SJCRH30 (cell line): Measurements from ENCODE around the gene CHD6. TPM values are rescaled to one million over a fixed set of nuclear protein-coding genes. Genes with fewer than 3 reads are reported as not detected.

Source experiments
- DNase-seq, 2 experiments: peaks; one replicate each; pipeline ENCODE4 v3.0.0-alpha.2; 2015 to 2020
- H3K27ac ChIP-seq: fragments of 250-450 bp; sonication (Bioruptor Pico); 2 replicates; pipeline ENCODE4 v1.5.1; 2020; ENCODE audit warnings: mild to moderate bottlenecking, moderate library complexity
- H3K27me3 ChIP-seq: fragments of 250-450 bp; sonication (Bioruptor Pico); 2 replicates; pipeline ENCODE4 v1.5.1; 2020; ENCODE audit warnings: mild to moderate bottlenecking, moderate library complexity
- H3K36me3 ChIP-seq: fragments of 250-450 bp; sonication (Bioruptor Pico); 2 replicates; pipeline ENCODE4 v1.5.1; 2020; ENCODE audit warnings: mild to moderate bottlenecking, moderate library complexity
- H3K4me1 ChIP-seq: fragments of 250-450 bp; sonication (Bioruptor Pico); 2 replicates; pipeline ENCODE4 v1.5.1; 2020; ENCODE audit warnings: mild to moderate bottlenecking, moderate library complexity
- H3K4me3 ChIP-seq: fragments of 250-450 bp; sonication (Bioruptor Pico); 2 replicates; pipeline ENCODE4 v1.5.1; 2020; ENCODE audit warnings: mild to moderate bottlenecking, moderate library complexity
- H3K9me3 ChIP-seq: fragments of 250-450 bp; sonication (Bioruptor Pico); replicated peaks from 2 replicates; pipeline ENCODE4 v1.5.1; 2020; ENCODE audit warnings: mild to moderate bottlenecking, moderate library complexity
- total RNA-seq: library from RNA; depleted of rRNA; stranded (reverse); fragments of >200 nt; shearing (Covaris generic); gene quantifications from 2 replicates; pipeline ENCODE4 v1.2.3, GENCODE V29; 2014

Gene CHD6
- total RNA-seq, 1 experiment from 2014 or later, result 75.4 TPM

GRCh38 chr20:41534170-41534569 lies 84.0 kb downstream of the CHD6 start:
- no peak for DNase-seq

GRCh38 chr20:41533537-41534136 lies 84.5 kb downstream of the CHD6 start:
- Histone ChIP-seq H3K27ac (no peak overlapping the region), H3K27me3 (no peaks in the 10 kb centered on the region), H3K9me3 (peaks cover 16% of the 10 kb centered on the region), H3K4me3 (no peak overlapping the region), H3K36me3 (peaks cover 25% of the 10 kb centered on the region), H3K4me1 (0 out of 2 replicates have a peak, but pooled peaks cover 5% of the 10 kb centered on the region)
- no peak for DNase-seq

More at GRCh38 chr20:41534170-41534569, 84.0 kb downstream of the CHD6 start:
- no peak overlapping the region for H3K27ac ChIP-seq
- H3K4me3 ChIP-seq, result no peak overlapping the region
- H3K9me3 ChIP-seq, result peaks cover 16% of the 10 kb centered on the region
- H3K36me3 ChIP-seq, result peaks cover 30% of the 10 kb centered on the region
- H3K4me1 ChIP-seq, result 0 out of 2 replicates have a peak, but pooled peaks cover 5% of the 10 kb centered on the region
- H3K27me3 ChIP-seq, result no peaks in the 10 kb centered on the region

DNA sequence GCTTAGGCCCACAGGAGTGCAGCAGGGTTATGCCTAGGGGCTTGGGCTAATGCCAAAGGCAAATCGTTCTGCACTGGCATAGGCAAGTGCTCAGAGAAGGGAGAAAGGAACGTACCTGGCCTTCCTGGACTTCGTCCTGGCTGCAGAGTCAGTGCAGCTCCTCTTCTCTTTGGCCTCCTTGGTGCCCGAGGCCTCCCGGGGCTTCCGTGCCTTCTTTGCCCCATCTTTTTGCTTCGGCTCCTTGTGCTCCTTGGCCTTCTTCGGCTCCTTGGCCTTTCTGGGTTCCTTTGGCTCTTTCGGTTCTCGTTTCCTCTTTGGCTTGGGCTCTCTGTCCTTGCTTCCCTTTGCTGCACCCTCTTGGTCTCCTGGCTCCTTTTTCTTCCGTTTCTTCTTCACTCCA lies 85.2 kb downstream of the CHD6 start:
- Histone ChIP-seq H3K4me1 (0 out of 2 replicates have a peak, but pooled peaks cover 5% of the 10 kb centered on the region), H3K4me3 (no peak overlapping the region), H3K36me3 (peaks cover 32% of the 10 kb centered on the region), H3K27ac (no peak overlapping the region), H3K27me3 (no peaks in the 10 kb centered on the region), H3K9me3 (peaks cover 9% of the 10 kb centered on the region)
- DNase-seq, result no peak

DNA sequence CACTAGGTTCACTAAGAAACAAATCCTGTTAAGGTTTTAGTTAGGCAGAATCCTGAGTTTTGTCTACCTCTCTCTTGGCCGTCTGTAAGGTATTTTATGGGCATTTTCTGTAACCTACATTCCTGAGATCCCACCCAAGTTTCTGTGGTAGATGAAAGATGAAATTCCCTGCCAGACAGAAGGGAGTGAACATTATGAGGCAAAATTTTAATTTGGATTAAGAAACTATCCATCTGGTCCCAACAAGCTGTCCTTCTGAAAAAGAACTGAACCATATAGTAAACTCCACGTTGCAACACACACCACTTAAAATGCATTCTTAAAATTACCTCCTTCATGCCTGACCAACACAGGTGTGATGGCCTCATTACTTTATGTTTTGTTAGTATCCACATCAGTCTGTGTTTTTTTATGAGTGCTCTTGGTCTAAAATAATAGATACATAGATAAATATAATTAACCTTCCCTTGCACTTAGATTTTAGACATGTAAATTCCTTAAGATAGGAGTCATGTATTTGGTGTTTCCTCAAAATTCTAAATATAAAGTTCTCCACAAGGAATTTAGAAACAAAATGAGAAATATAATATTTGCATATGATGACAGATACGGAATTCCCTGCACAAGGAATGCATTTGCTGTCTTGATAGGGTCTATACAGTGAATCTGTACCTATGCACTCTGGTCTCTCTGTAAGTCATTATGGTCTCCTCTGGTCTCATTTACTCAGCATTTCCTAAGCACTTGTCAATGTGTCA lies 86.5 kb downstream of the CHD6 start:
- no peaks in the 10 kb centered on the region for H3K9me3 ChIP-seq
- H3K4me3 ChIP-seq, result no peak overlapping the region
- peaks cover 25% of the 10 kb centered on the region for H3K36me3 ChIP-seq
- DNase-seq, result no peak
- H3K4me1 ChIP-seq, result 0 out of 2 replicates have a peak, but pooled peaks cover 5% of the 10 kb centered on the region
- no peak overlapping the region for H3K27ac ChIP-seq
- H3K27me3 ChIP-seq, result no peaks in the 10 kb centered on the region

DNA sequence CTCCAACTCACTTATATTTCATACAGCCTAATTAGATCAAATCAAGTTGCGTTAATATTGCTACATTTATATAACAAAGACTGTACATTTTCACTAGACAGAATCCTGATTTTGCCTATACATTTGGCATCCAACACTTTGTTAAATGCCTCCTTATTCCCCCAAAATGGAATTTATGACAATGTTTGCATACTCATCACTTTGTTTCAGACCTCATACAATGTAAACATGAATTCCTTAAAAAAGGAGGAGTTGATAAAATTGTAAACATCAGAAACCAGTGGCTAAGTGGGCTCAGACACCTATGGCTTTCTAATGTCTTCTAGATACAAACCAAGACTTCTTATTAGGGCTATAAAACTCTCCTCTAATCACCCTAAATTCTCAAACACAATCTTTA lies 87.3 kb downstream of the CHD6 start:
- no peak for DNase-seq
- no peak overlapping the region for H3K27ac ChIP-seq
- H3K27me3 ChIP-seq, result no peaks in the 10 kb centered on the region
- no peaks in the 10 kb centered on the region for H3K9me3 ChIP-seq
- peaks cover 30% of the 10 kb centered on the region for H3K36me3 ChIP-seq
- 0 out of 2 replicates have a peak, but pooled peaks cover 5% of the 10 kb centered on the region for H3K4me1 ChIP-seq
- no peak overlapping the region for H3K4me3 ChIP-seq

DNA sequence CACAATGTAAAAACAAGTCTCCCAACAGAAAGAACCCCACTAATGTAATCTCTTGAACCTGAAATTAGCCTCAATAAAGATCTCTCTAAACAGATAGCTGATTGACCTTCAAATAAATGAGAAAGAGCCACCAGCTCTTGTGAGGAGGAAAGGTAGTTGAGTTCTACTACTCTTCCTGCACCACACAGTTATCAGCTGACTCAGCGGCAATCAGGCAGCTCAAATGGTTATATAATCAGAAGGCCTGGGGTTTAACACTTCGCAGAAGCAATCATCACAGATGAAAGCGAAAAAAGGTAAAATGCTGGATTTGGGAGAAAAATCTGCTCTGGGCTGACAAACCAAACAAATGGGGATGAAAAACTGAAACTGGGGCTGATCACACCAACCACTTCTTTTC lies 91.8 kb downstream of the CHD6 start:
- H3K4me3 ChIP-seq, result no peak overlapping the region

DNA sequence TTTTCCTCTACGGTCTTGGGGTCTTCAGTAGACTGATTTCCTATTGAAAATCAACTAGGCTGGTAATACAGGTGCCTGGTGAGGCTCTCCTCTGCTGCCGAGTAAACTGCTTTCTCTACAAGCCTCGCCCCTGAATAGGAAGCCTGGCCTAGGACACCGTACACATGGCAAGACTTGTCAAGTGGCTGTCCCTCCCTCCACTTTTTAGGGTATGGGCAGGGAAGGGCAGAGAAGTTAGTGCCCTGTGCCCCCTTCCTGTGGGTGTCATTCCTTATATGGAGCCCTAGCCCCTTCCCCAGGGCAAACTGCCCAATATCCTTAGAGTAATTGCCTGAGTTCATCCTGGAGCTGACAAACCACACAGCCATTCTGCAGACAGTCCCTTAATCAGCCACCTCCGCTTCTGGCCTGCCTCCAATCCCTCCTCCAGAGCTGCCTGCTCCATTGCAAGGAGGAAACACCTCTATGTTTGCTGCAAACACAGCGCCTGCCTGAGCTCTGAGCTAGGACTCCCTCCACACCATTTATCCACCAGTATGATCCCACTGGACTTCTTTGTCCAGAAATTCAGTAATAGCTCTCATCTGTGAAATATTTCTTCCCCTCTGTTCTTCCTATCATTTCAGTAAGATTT lies 93.1 kb downstream of the CHD6 start:
- Histone ChIP-seq H3K27ac (no peak overlapping the region), H3K4me3 (no peak overlapping the region), H3K27me3 (no peaks in the 10 kb centered on the region), H3K4me1 (0 out of 2 replicates have a peak, but pooled peaks cover 2% of the 10 kb centered on the region), H3K9me3 (peaks cover 2% of the 10 kb centered on the region), H3K36me3 (peaks cover 30% of the 10 kb centered on the region)
- peak in 1 of 2 experiments; percentile 14 for DNase-seq

More for the DNA sequence above, 91.8 kb downstream of the CHD6 start:
- Histone ChIP-seq H3K4me1 (0 out of 2 replicates have a peak, but pooled peaks cover 5% of the 10 kb centered on the region), H3K27me3 (no peaks in the 10 kb centered on the region), H3K36me3 (peaks cover 28% of the 10 kb centered on the region), H3K27ac (no peak overlapping the region), H3K9me3 (no peaks in the 10 kb centered on the region; the same call in 1 of the 2 replicates)
- no peak for DNase-seq

DNA sequence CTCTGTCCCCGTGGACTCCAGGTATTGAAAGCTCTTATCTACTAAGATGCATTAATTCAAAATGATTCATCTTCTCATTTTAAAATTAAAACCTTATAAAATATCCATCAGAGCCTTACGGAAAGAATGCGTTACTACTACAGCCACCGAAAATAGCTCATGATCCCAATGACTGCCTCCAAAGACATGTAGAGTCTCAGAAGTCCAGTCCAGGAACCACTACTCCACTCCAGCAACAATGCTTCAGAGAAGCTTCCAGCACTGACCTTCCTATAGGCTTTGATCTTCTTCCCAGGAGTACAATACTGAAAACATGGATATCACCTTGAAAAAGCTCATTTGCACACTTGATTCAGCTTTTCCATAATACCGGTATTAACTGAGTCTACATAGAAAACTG lies 94.3 kb downstream of the CHD6 start:
- Histone ChIP-seq H3K9me3 (peaks cover 7% of the 10 kb centered on the region), H3K27me3 (no peaks in the 10 kb centered on the region)

DNA sequence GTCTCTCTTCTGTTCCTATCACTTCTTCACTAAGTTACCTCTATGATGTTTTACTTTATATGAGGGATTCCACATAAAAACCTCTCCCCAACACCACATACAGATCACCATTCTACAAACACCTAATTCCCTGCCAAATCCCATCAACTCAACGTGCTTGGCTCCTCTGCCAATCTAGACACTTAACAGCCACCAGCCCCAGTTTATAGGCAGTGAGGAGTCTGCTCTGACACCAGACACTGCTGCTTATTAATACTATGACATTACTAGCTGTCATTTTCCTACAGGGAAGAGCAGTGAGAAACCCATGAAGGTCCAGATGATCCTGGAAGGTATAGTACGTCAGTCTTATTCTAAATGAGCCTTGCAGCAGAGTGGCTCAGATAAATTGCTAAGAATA lies 104.3 kb downstream of the CHD6 start:
- no peaks in the 10 kb centered on the region for H3K4me1 ChIP-seq
- H3K27me3 ChIP-seq, result no peaks in the 10 kb centered on the region
- no peaks in the 10 kb centered on the region for H3K9me3 ChIP-seq
- H3K27ac ChIP-seq, result no peak overlapping the region
- H3K4me3 ChIP-seq, result no peak overlapping the region
- no peak for DNase-seq
- H3K36me3 ChIP-seq, result peaks cover 49% of the 10 kb centered on the region

More for the DNA sequence above, 94.3 kb downstream of the CHD6 start:
- H3K36me3 ChIP-seq, result peaks cover 32% of the 10 kb centered on the region
- no peak overlapping the region for H3K4me3 ChIP-seq
- no peaks in the 10 kb centered on the region for H3K4me1 ChIP-seq
- H3K27ac ChIP-seq, result no peak overlapping the region
- no peak for DNase-seq

DNA sequence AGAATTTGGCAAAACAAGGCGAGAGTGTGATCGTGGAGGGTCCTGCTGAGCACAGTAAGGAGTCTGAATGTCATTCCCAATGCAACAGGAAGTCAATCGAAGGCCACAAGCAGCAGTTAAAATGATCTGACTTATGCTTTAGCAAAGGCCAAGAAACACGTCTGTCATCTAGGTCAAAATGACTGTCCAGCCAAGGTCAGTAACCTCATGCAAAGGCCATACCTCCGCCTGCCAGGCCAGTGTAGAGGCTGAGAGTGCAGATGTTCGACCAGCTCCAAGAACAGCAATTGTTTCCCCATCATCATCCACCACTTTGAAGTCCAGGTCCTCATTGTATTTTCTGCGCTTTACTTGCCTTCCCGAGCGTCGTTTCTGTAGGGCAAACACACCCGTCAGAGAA lies 105.6 kb downstream of the CHD6 start:
- Histone ChIP-seq H3K4me1 (no peaks in the 10 kb centered on the region), H3K27ac (no peak overlapping the region), H3K36me3 (peaks cover 43% of the 10 kb centered on the region), H3K9me3 (no peaks in the 10 kb centered on the region; the same call in 1 of the 2 replicates), H3K27me3 (no peaks in the 10 kb centered on the region), H3K4me3 (no peak overlapping the region)
- no peak for DNase-seq

DNA sequence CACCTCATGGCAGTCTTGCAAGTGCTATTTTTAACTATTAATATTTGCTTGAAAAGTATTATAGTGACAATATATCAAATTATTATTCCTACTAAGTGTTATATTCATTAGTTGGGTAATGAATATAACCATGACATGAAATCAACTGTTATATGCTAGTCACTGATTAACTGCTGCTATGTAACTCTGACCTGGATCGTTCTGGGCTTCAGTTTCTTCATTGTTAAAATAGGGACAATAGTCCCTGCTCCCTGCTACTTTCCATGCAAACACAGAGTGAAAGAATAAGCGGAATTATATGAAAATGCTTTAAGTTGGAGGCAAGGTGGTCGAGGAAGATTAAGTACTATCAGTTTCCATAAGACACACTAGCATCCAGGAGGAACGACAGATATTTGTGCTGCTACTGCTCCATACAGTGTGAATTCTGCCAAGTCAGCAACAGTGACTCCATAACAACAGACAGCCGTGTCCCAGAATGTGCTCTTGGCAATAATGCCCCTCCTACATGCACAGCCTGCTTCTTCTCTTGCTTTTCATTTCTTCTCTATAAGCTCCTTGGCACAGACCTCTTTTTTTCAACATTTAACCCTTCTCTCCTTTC lies 107.2 kb downstream of the CHD6 start:
- Histone ChIP-seq H3K4me1 (no peaks in the 10 kb centered on the region), H3K27ac (no peak overlapping the region), H3K36me3 (peaks cover 39% of the 10 kb centered on the region), H3K9me3 (no peaks in the 10 kb centered on the region; the same call in 1 of the 2 replicates), H3K27me3 (no peaks in the 10 kb centered on the region), H3K4me3 (no peak overlapping the region)
- DNase-seq, result no peak

DNA sequence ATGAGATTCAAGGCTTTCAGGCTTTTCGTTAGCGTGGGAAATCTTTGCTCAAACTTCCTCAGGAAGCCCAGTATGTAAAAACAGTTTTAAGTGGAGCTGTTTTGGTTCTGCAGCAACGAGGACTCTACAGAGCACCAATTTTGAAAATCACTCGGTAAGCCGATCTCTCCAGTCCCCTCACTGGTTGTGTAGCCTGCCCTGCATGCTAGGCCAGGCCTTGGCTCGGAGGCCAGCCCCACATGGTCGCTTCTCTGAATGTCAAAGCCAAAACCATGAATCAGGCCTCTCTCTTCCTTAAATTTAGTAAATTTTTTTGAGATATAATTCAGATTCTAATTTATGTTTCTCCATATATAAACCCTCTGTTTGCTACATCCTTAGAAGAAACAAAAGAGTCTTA lies 108.0 kb downstream of the CHD6 start:
- no peaks in the 10 kb centered on the region for H3K4me1 ChIP-seq
- no peaks in the 10 kb centered on the region; the same call in 1 of the 2 replicates for H3K9me3 ChIP-seq
- no peak for DNase-seq
- no peak overlapping the region for H3K27ac ChIP-seq
- H3K36me3 ChIP-seq, result peaks cover 44% of the 10 kb centered on the region
- H3K4me3 ChIP-seq, result no peak overlapping the region
- H3K27me3 ChIP-seq, result no peaks in the 10 kb centered on the region

GRCh38 chr20:41509316-41510200 lies 108.6 kb downstream of the CHD6 start:
- Histone ChIP-seq H3K4me3 (no peak overlapping the region), H3K9me3 (no peaks in the 10 kb centered on the region; the same call in 1 of the 2 replicates), H3K27ac (no peak overlapping the region), H3K27me3 (no peaks in the 10 kb centered on the region), H3K4me1 (no peaks in the 10 kb centered on the region), H3K36me3 (peaks cover 46% of the 10 kb centered on the region)
- DNase-seq, result no peak

DNA sequence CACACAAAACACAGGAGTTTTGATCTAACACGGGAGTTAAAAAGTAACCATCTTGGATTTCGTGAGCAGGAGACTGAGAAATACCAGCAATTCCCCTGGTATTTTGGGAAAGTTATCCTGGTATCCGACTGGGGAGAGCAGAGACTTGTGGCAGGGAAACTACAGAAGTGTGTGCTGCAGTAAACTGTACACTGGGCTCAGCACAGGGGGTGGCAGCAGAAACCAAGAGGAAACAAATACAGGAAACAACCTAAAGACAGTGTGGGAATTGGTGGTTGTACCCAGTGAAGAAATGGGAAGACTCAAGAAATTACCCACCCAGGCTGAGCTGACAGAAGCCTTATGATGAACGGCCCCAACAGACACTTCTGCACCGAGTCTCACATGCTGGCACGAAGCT lies 109.8 kb downstream of the CHD6 start:
- Histone ChIP-seq H3K9me3 (no peaks in the 10 kb centered on the region; the same call in 1 of the 2 replicates), H3K27ac (no peak overlapping the region), H3K4me3 (no peak overlapping the region), H3K27me3 (no peaks in the 10 kb centered on the region), H3K4me1 (no peaks in the 10 kb centered on the region), H3K36me3 (peaks cover 33% of the 10 kb centered on the region)
- no peak for DNase-seq
